Hindlimb muscle (tissue), 1 donor: ENCODE measurements around the gene SHC4. TPM values are rescaled to one million over a fixed set of nuclear protein-coding genes. Genes with fewer than 3 reads are reported as not detected.
"Not testable (repeated sequence)": the region's sequence is repeated elsewhere in the genome, so short reads cannot be mapped to it uniquely, and the experiment has no call there.

Experiments
- DNase-seq: peaks from one replicate; pipeline ENCODE4 v3.0.0-alpha.2; 2013
- polyA plus RNA-seq: library from polyadenylated mRNA; unstranded; fragments of 120-200 nt; gene quantifications from one replicate; pipeline ENCODE4 v1.2.1, GENCODE V29; 2013; ENCODE audit not compliant: insufficient read length

SHC4 gene, protein sequence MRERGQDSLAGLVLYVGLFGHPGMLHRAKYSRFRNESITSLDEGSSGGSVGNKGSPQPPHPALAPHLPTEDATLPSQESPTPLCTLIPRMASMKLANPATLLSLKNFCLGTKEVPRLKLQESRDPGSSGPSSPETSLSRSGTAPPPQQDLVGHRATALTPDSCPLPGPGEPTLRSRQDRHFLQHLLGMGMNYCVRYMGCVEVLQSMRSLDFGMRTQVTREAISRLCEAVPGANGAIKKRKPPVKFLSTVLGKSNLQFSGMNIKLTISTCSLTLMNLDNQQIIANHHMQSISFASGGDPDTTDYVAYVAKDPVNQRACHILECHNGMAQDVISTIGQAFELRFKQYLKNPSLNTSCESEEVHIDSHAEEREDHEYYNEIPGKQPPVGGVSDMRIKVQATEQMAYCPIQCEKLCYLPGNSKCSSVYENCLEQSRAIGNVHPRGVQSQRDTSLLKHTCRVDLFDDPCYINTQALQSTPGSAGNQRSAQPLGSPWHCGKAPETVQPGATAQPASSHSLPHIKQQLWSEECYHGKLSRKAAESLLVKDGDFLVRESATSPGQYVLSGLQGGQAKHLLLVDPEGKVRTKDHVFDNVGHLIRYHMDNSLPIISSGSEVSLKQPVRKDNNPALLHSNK
- polyA plus RNA-seq, result 1.7 TPM

DNA sequence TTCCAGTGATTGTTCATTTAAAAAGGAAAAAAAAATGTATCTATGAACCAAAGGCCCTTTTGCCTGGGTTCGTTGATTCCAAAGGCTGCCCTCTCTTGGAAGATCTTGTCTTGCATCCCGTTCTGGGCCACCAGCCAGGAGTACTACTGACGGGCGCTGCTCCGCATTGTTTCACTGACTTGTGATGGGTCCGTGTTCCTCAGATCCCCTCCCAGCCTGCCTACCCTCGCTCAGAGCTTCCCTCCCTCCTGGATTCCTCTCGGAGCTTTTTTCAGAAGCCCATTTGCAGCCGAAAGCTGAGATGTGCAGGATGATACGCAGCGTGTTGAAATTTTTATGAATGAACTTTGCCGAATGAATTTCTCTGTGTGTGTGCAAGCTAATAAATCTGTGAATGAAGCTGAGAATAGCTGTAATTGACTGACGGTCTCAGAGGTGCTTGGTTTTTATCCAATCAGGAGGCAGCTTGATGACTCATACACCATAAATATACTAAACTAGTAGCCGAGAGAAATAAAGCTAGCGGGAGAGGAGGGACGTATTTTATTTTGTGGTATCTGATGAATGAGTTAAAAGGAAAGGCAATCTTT, at the start of gene SHC4:
TSS of gene SHC4 (minus strand) at position 396 of the 590 bp plus-strand sequence. CDS start 904 bp downstream, outside the sequence.
- DNase-seq, result peak; percentile 71

DNA sequence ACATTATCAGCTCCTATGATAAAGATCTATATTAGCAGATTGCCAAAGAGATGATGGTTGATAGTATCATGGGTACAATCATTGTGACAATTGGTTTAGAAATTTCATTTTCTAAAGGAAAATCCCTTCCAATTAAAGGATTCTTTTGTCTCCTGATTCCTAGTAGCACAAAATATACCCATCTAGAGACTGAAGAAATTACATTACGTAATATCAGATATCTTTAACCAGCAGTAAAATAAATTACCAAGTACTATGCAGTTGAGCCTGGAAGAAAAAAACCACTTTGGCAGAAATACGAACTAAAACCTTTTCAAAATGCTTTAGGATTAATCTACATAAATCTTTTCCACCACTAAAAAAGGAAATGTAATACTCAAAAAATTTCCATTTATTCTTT, 35.6 kb upstream of the SHC4 start:
- DNase-seq, result no peak

DNA sequence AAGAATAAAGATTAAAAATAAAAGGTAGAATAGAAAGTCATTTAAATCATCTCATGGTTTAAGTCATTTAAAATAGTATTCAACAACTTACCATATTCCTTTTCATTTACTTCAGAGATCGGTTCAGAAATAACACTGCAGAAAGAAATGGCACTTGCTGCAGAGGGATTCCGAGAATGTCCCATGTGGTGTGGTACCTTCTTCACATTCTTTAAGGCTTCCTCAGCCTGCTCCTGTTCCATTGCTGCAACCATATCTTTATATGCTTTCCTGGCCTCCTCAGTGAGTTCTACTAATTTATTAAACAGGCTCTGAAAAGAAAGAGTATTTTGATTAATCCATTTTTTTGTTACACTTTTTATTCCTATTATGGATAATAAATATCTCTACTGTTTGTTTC, 32.6 kb upstream of the SHC4 start:
- no peak for DNase-seq

DNA sequence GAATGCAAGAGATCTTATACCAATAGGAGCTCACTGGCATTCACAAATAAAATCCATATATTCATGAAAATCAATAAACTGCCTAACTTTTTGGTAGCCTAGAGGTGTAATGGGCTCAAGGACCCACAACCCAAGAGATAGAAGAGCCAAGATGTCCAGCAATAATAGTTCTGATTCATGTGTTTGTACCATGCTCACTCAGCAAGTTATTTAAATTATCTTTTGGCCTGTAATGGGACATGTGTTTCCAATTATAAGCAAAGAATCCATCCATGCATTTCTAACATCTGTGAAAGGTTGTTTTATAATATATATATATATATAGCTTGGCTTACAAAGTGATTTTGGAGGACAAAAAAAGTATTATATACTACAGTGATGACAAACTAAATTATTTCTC, 29.7 kb upstream of the SHC4 start:
- no peak for DNase-seq

DNA sequence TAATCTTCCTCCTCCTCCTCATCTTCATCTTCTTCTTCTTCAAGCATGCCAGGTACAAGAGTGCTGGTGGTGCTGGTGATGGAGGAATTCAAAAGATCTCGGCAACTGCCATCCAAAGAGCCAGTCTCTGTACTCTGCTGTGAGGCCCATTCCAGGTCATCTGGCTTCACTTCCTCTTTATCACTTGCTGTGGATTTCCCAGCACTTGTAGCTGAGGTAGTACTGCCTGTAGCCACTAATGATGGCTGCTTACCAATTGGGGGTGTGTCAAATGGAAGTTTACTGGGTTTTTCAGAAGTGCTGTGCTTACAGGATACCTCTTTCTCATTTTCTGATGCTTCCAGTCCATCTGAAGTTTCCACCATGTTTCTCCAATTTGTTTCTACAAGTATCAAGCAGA, 28.8 kb upstream of the SHC4 start:
- no peak for DNase-seq

DNA sequence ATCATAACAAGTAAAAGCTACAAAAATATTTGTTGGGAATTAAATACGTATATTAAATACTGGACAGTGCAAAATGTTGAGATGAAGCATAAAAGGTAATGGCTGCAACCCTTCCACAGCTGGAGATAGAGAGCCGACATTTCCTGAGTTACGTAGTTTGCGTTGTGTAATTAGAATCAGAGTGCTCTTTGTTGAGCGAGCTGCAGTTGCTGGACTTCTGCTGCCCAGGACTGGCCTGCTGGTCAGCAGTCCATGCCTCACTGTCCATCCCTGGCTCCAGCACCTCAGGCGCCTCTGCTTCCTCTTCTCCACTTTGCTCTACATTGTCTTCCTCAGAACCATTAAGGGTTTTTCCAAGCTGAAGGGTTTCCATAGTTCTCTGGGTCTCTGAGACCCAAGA, 28.4 kb upstream of the SHC4 start:
- DNase-seq, result no peak

DNA sequence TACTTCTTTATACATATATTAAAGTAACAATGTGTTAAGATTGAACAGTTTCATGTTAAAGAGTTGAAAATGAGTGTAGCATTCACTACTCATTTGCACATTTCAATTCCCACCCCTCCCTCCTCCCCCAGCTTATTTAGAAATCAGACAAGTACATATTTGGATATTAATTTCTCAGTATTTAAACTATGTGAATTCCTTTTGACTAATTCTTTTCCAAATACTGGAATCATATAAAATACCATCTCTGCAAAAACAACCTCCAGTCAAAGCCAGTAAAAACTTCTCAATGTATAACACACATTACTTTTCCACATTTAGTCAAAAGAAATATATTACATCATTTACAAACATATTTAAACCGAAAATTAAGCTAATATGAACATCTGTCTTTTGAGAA, 25.5 kb upstream of the SHC4 start:
- DNase-seq, result no peak

DNA sequence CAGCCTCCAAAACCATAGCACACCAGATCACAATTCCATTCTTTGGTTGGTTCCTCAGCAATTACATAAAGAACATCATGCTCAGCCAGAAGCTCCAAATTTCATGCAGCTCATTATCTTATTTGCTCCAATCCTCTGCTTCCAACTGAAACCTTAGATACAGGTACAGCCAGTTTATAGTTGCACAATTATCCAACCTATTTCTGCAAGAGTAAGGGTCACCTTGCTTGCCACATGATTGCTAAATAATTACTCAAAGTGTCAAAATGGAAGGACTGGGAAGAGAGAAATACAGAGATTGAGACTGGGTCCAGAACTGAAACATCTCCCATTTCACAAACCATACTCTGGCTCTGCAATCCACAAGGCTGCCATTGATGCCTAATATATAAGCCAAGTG, 23.4 kb upstream of the SHC4 start:
- no peak for DNase-seq

DNA sequence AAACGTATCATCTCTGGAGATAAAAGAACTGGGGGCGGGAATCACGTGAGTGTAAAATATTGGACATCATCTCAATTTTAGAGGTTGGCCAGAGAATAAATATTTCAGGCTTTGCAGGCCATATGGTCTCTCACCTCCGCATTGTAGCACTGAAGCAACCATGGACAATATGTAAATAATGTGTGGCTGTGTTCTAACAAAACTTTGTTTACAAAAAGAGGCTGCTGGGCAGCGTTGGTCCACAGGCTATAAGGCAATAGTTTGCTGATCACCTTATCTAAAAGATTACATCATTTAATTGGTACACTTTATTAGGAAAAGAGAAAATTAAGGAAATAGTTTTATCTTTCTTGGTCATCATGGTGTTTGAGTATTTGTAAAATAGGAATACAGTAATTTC, 22.5 kb upstream of the SHC4 start:
- no peak for DNase-seq

DNA sequence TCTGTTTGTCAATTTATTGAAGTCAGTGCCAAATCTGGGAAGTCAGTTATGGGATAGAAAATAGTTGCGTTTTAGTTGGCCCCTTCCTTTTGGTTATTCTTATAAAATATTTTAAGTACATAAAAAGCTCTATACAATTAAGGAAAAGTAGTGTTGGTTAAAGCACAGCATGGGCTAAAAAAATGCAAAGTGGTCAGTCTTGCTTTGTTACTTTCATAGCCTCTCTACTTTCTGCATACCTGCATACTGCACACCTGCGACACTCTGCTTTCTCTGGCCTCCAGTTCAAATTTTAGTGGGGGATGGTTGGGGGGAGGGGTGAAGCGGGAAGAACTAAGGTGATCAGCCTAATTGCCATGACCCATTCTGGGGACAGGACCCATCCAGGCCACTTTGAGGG, 21.8 kb upstream of the SHC4 start:
- no peak for DNase-seq

DNA sequence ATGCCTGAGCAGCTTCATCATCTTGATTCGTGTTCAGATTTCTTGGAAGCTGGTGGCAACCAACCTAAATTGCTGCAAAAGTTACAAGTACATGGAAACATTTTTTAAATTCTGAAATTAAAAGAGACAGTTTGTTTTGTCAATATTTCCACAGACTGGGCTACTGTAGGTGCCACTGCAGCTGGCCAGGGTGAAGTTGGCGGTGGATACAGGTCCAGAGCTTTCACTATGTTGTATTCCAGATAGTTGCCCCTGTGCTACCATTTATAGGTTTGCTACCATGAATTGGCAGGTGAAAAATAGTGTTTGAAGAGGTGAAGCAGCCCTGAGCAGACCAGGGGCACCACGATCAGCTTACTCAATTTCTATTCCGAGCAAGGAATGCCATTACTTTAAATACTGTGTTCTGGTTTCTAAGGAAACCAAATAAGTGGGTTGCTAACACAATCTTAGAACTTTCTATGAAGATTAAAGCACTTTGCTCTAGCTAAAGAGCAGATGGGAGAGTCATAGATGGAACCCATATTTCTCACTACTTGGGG, 21.2 kb upstream of the SHC4 start:
- DNase-seq, result no peak

DNA sequence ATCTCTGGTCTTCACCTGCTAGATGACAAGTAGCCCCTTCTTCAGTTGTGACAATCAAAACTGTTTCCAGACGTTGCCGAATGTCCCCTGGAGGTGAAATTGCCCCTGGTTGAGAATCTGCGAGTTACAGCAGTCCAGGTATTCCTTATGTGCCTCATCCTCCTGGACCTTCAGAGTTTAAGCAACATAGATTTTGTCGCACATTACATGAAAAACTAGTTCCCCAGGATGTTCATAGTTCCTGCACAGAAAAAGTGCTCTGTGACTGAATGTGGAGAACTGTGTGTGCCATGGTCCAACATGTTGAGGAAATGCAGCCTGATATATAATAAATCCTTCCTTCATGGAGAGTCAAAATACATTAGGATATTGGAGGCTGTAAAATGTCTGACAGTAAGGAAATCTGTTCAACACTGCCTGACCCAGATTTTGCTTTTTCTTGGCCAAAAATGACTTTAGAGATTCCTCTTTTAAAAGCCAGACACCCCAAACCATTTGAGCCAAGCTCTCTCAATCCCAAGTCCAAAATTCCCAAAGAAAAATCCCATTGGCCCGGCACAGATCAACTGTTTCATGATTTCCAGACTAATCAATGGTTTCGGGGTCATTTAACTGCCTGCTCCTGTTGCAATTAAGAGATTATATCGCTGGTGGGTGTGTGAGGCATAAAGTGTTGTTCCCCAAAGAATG, 20.4 kb upstream of the SHC4 start:
- DNase-seq, result no peak

DNA sequence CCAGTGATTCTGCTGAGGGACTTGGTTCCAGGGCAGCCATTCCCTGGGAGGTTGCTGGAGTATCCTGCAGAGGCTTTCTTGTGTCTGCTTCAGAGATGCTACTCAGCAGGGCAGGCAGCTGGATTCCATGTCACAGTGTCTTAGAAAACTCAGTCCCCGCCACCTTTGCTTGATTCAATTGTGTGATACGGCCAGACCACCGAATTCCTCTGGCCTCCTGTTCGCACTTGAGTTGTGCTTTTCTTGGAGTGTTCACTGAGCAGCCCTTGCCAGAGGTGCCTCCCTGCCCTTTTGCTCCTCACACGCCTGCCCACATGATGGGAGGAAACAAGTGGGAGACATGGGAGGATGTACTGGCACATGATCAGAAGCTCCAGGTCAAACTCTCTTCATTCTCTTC, 19.6 kb upstream of the SHC4 start:
- DNase-seq, result no peak

DNA sequence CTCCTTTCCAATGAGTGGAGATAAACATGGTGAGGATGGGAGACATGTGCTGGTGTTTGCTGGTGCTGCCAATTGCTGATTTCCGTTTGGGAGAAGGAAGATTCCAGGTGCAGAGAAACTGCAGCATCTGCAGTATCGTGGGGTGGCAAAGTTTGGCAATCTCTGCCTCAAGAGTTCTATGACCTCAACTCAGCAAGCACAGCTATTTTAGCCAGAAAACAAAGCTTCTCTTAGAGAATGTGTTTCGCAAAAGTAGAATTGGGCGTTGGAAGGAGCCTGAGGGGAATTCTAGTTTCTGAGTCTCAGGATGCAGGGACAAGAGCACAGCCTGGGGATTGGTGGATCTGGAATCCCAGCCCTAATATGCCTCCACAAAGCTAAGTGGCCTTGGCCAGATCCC, 18.2 kb upstream of the SHC4 start:
- no peak for DNase-seq

DNA sequence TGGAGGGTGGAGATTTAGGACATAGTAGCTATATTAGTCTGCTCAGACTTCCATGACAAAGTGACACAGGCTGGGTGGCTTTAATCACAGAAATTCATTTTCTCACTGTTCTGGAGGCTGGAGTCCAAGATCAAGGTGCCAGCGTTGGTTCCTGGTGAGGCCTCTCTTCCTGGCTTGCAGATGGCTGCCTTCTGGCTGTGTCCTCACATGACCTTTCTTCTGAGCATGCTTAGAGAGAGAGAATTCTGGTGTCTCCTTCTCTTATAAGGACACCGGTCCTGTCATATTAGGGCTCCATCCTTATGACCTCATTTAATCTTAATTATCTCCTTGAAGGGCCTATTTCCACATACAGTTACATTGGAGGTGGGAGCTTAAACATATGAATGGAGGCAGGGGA, 14.9 kb upstream of the SHC4 start:
- DNase-seq, result no peak

DNA sequence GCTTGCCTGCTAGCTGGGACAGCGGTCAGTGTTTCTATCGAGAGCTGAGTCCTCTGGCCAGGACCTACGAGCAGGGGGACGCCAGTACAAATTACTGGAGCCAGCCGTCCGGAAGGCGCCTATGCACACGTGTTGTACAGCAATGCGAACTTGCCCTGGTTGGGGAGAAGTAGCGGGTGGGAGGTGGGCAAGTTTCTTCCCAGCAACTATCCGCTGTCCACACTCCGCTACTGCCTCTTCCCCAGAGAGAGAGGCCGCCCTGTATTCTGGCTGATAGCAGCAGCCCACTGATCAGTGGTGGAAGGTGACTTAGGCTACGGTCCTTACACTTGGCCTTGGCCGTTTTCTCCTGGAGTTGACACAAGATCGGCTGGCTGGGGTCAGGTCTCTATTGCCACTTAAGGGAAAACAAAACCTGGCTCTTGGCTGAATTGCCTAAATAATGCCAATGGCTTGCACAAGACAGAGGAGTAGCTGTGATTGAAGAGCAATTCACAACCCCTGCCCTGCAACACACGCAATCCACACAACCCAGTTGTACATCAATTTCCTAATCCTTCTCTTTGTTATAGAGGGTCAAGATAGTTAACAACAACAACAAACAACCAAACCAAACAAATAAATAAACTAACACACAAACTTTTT, 12.8 kb upstream of the SHC4 start:
- no peak for DNase-seq

DNA sequence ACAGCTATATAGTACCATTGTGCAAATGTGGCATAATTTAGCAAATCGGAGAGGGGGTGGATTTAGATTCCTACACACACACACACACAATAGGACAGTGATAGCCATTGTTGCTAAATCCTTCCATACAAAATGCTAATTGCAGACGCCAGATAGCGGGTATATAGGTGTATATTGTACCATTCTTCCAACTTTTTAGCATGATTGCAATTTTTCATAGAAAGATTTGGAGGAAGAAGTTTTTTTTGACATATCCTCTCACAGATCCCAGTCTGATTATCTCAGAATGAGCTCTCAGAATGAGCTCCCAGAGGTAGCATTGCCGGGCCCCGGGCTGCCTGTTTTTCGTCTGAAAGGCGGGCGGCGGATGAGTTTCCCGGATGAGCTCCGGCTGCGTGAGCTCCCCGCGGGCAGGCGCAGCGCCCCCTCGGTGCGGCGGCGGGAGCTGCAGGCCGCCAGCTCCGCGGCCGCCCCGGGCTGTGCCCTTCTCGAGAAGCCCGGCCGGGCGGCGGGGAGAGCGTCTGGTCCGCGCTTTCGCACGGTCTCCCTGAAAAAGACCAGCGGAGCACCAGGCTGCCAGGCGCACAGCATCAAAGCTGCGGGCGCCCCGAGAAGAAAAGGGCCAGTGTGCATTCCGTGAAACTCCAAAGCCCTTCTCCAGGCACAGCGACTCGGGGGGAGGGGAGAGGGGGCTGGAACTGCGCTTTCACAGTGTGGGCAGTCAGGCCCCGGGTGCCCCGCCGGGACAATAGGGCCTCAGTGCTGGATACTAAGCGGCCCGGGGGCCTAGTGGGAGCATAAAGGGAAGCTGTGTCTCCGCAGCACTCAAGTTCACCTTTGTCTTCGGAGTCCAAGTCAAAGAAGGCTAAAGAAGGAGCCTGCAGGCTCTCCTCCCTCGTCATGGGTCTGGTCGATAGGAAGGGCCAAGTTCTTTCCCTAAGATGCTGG, 12.0 kb upstream of the SHC4 start:
- DNase-seq, result peak; percentile 89

DNA sequence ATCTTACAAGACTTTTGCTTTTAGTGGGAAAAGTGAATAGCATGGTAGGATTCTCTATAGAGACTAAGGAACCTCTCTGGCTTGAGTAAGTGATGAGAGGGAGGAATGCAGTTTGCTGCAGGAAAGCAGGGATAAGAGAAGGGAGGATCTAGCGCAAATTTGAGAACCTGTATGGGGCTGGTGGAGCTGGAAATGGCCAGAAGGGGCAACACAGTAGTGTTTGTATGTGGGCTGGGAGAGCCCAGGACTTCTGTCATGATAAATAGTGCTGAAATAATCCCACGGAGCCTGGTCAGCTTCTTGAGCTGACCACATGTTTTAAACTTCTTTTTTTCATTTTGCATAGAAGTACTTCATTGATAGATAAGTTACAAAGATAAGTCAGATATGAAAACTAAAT, 11.2 kb upstream of the SHC4 start:
- no peak for DNase-seq

DNA sequence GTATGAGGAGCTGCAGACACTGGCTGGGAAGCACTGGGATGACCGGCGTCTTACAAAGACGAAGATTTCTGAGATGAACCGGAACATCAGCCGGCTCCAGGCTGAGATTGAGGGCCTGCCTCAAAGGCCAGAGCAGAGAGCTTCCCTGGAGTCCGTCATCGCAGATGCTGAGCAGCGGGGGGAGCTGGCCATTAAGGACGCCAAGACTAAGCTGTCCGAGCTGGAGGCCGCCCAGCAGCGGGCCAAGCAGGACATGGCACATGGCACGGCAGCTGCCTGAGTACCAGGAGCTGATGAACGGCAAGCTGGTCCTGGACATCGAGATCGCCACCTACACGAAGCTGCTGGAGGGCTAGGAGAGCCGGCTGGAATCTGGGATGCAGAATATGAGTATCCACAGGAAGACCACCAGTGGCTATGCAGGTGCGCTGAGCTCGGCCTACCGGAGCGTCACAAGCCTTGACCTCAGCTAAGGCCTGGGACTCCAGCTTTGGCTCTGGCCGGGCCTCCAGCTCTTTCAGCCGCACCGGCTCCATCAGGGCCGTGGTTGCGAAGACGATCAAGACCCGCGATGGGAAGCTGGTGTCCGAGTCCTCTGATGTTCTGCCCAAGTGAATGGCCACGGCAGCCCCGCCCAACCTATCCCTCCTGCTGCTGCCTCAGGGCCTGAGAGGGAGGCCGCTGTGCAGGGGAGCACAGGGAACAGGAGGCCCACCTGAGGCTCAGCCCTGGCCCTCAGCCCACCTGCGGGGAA, 9.2 kb upstream of the SHC4 start:
- no peak for DNase-seq

DNA sequence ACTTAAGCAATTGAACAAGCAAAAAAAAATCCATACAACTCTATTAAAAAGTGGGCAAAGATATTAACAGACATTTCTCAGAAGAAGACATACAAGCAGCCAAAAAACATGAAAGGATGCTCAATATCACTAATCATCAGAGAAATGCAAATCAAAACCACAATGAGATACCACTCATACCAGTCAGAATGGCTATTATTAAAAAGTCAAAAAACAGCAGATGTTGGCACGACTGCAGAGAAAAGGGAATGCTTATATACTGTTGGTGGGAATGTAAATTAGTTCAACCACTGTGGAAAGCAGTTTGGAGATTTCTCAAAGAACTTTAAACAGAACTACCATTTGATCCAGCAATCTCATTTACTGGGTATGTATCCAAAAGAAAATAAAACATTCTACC, 7.2 kb upstream of the SHC4 start:
- not testable (repeated sequence) for DNase-seq

DNA sequence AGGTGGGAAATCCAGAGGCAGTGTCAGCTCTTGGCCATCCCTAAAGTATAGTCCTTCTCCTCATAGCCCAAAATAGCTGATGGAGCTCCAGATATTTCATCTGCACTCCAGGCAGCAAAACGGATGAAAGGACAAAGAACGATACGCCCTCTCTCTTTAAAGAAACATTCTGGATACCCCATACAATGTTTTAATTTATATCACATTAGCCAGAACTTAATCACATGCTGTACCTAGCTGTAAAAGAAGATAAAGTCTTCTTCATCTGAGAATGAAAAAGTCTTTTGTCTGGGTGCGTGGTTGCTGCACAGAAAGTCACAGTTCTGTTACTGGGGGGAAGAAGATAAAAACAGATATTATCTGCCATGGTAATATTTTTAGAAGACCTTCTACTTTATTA, 4.3 kb upstream of the SHC4 start:
- no peak for DNase-seq
